ENCODE data around the gene KRT74.

DNA sequence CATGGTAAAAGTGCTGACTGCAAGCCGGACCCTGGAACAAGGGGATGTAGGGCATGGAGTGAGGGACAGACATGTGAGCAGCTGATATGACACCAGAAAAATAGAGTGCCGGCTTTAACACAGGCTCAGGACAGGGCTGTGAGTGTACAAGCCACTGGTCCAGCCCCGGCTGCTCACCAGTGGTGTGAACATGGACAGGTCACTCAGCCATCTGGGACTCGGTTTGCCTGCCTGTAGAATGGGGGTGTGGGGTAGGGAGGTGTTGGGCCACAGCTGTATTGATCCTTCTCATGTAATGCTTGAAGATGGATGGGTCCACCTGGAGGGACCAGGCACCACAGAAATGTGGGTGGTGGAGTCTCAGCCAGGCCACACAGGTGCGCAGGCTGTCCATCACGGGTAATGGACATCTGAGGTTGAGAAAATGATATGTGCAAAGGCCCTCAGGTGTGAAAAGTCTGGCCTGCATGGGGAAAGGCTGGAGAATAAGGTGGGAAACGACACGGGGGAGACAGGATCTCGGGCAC is 10.6 kb upstream of the KRT74 start:
- no peak for TF ChIP-seq TAF1 (IDR thresholded peaks at IDR 0.05; ENCODE audit: low read depth)
- no peak for TF ChIP-seq CREB1 (IDR thresholded peaks at IDR 0.05; ENCODE audit: low read depth)
- TF ChIP-seq, protein P1, sequence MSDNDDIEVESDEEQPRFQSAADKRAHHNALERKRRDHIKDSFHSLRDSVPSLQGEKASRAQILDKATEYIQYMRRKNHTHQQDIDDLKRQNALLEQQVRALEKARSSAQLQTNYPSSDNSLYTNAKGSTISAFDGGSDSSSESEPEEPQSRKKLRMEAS (IDR thresholded peaks at IDR 0.05): no peak
- TF ChIP-seq NFIC (IDR thresholded peaks at IDR 0.05): no peak
- TF ChIP-seq, protein P2, sequence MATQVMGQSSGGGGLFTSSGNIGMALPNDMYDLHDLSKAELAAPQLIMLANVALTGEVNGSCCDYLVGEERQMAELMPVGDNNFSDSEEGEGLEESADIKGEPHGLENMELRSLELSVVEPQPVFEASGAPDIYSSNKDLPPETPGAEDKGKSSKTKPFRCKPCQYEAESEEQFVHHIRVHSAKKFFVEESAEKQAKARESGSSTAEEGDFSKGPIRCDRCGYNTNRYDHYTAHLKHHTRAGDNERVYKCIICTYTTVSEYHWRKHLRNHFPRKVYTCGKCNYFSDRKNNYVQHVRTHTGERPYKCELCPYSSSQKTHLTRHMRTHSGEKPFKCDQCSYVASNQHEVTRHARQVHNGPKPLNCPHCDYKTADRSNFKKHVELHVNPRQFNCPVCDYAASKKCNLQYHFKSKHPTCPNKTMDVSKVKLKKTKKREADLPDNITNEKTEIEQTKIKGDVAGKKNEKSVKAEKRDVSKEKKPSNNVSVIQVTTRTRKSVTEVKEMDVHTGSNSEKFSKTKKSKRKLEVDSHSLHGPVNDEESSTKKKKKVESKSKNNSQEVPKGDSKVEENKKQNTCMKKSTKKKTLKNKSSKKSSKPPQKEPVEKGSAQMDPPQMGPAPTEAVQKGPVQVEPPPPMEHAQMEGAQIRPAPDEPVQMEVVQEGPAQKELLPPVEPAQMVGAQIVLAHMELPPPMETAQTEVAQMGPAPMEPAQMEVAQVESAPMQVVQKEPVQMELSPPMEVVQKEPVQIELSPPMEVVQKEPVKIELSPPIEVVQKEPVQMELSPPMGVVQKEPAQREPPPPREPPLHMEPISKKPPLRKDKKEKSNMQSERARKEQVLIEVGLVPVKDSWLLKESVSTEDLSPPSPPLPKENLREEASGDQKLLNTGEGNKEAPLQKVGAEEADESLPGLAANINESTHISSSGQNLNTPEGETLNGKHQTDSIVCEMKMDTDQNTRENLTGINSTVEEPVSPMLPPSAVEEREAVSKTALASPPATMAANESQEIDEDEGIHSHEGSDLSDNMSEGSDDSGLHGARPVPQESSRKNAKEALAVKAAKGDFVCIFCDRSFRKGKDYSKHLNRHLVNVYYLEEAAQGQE (IDR thresholded peaks at IDR 0.05; ENCODE audit: low read depth): no peak
- no peak for TF ChIP-seq EP300 (IDR thresholded peaks at IDR 0.05; ENCODE audit: borderline replicate concordance)
- no peak for TF ChIP-seq TCF12 (IDR thresholded peaks at IDR 0.05; ENCODE audit: low read depth)
- no peak for TF ChIP-seq YY1 (IDR thresholded peaks at IDR 0.05; ENCODE audit: low read depth)
